T-helper 2 cell treated with Interferon-gamma antibody and Interleukin-4, amounts not matched to agents 100 ng/mL and 5 ng/mL, for 36 hours (primary cell): ENCODE results near the gene DSCAML1. TPM values are rescaled to one million over a fixed set of nuclear protein-coding genes. Genes with fewer than 3 reads are reported as not detected.

ENCODE experiments used
- intact Hi-C: fragments of 100-400 bp; cut with micrococcal nuclease; formaldehyde crosslinking; loops from one replicate; pipeline ENCODE4 v1.15.1; 2023
- total RNA-seq: library from RNA; stranded (reverse); gene quantifications from 2 replicates; pipeline ENCODE4 v1.2.3, GENCODE V29; 2022

Gene DSCAML1
- total RNA-seq, 1 donor from 2014 or later = 0.05 TPM

DNA sequence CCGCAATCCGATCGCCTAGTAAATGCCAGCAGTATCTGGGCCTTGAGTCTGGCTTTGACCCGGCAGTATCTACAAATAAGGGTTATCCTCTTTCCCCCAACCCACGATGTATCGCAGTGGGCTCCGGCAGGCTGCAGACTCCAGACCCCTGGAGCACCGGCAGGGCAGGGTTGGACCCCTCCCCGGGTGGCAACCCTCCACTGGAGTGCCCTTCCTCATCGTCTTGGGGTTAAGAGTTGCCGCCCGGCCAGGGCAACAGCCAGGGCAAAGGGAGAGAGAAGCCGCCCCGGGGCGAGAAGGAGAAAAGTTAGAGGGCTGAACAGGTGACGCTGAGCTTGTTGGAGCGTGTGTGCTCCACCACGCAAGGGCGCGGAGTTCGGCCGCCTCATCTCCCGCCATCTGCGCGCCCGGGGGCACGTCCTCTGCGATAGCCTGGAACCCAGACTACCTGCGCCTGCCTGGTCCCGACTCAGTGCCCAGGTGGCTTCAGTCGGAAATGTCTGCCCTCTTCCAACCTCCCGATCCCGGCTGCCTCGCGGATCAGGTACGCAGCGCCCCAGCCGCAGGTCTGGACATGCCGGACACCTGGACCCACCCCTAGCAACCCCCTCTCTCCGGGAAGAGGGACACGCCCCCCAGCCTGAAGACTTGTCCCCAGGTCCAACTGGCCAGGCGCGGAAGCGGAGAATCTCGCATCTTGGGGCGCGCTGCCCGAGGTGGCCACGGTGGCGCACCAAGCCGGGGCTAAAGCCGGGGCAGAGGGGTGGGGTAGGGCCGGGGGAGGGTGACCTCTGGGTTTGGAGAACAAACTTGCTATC, 1.2 kb downstream of the DSCAML1 start:
- intact Hi-C loops = no loop called here

DNA sequence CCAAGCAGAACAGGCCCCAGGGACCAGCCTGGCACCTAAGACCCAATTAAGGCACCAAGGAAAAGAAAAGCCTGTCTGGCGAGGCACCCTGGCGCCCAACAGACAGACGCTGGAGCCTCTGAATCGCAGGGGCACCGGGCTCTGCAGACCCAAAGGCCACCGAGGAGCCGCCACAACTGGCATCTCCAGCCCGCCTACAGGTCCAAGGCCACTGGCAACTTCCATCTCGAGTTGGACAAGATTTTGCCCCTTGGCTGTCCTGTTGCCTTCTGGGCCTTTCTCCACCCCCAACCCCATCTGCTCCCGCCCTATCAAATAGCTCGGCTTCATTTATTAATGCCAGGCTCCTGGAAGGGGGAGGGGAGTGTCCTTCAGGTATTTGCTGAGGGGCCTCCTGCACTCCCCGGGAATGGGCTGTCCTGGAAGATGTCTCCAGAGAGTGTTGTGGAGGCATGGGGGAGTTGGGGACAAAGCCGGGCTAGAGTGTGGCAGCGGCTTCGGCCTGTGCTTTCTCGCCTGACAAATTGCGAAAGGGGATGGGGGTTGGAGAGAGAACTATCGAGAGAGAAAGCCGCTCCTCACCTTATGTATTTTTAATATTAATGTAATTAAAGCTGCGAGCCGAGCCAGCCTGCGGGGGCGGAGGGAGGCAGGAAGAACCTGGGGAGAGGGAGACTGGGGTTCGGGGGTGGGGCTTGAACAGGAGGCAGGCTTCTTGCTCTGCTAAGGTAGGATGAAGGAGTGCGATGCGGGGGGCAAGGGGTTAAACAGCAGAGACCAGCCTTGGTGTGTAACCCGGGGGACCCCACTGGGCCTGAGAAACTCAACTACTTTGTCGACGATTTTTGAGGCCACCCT, 2.0 kb downstream of the DSCAML1 start:
- intact Hi-C loops = no loop called here

DNA sequence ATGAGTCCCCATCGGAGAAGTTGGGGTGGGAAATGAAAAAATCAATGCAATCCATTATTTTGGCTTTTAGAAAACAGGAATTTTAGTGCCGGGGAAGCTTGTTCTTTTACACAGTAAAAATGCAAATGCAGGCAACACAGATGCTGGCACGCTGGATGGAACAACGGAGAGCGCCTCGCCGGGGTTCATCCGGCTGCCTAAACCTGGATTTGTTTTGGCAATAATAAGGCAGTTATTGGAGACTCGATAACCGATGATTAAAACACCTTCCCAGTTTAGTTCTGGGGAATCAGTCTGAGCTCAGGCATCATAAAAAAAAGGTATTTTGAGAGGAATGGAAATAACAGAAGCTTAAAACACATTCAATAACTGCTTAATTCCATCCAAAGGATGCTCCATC, 2.9 kb downstream of the DSCAML1 start:
- intact Hi-C loops = no loop called here

DNA sequence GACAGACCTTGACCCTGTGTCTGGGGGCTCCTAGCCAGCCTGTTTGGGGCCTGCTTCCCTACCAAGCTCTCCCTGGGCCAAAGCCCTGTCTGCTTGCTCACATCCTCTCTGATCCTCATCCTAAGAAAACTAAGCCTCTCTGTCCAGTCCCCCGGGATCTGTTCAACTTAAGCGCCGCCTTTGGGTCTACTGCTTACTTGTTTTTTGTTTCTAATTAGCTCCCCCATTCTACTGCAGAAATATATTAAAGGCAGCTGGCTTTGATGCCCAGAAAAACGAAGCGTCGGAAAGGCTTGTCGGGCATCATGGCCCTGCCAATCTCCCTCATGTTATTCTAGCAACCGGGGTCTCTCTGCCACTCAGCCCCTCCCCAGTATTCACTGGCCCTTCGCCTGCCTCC, 3.4 kb downstream of the DSCAML1 start:
- intact Hi-C loops = no loop called here

DNA sequence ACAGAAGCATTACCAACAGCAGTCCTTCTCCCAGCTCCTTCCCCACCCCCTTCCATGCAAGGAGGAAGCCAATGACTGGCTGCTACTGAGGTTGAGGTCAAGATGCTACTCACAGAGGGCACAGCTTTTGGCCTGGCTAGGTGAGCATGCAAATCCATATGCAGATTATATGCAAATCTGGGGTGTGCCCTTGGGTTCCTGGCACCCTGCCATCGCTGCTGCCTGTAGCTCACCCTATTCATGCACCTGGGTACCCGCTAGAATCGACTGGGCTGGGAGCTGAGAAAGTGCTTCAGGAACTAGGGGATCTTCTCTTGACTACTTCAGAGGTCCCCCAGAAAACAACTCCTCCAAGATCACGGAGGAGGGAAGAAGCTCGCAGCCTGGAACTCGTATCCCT, 4.0 kb downstream of the DSCAML1 start:
- intact Hi-C loops = no loop called here

DNA sequence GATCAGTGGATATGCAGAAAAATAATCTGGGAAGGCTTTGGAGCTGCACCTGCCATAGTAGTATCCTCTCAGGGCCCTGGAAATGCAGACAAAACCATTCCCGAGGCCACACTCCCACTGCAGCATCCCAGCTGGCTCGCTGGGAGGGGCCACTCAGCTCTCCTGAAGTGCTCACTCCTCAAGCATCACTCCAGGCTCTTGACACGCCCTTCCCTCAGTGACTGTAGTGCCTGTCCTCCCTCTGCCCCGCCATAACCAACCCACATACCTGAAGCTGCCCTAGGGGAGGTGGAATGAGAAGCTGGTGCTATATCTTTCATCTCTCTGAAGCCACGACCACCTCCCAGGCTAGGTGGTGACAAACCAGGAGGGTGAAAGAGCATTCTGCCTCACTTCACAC, 4.8 kb downstream of the DSCAML1 start:
- intact Hi-C loops = no loop called here

DNA sequence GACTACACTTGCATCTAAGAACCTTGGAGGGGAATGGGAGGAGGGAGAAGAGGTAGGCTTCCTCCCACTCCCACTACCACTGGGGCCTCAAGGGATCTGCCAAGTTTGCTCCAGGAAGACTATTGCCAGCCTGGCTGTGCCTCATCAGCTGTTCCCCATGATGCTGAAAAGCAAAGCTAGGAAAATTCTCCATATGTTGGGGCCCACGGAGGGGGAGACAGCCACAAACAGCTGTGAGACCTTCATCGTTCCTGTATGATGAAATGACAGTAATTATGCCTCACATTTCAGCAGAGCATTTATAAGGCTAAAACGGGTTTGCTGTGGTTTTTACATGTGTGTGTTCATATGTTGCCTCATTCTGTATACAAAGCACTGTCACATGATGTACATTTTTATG, 6.7 kb downstream of the DSCAML1 start:
- intact Hi-C loops = no loop called here

DNA sequence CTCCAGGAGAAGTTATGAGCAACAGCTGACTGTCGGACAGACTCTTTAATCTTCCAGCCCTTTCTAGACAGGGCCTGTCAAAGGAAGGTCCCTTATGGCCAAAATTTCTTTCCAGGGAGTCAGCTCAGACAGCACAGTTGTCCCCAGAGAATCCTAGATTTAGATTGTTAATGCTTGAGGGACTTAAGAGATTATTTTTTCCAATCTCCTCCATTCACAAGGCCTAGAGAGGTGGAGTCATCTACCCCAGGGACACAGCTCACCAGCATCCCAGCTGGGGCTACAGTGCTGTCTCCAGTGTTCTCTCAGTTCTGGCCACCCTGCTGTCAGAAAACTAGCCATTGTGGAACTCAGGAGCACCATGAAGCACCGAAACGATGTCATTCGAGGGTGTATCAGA, 7.8 kb downstream of the DSCAML1 start:
- intact Hi-C loops = no loop called here

DNA sequence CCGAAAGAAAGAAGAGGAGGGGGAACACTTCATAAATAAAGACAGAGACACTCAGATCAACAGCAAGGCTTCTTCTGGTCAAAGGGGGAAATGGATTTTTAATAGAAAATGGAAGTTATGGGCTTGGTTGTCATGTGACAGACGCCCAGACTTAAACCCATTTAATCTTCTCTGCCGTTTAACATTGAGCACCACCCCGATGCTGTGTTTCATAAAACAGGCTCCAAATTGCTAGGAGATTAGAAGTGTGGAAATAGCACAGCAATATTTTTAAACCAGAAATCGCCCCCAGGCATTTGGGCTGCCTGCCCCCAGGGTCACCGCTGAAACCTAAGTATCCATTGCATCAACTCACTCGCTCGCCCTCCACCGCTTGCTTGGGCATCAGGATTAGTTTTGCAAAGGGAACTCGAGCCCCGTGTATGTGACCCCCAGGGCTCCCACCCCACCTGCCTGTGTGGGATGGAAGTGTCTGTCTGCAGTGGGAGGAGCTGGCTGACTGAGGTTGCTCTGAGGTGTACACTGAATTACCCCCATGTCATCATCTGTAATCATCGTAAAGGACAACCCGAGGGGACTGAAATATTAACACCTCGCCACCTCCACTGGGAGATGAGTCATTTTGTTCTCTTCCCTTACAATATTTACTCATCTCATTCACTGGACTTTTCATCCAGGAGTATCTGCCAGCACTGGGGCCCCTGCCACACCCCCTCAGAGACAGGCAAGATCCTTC, 10.7 kb downstream of the DSCAML1 start:
- intact Hi-C loops = no loop called here

DNA sequence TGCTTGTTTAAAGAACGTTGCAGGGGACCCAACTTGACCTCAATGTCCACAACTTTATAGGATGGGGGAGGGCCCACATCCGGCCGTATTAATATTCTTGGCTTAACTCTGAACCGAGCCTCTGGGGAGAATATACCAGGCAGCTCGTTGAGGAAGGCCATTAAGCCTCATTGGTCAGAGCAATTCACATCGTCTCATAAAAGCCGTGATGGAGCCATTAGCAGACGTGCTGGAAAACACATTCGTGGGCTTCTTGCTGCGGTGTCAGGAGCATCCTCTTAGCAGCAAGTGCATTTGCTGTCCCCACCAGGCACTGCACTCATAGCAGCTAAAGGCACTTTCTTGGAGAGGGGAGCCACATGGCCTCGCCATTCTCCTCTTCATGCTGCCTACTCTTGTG, 14.9 kb downstream of the DSCAML1 start:
- intact Hi-C loops = no loop called here

DNA sequence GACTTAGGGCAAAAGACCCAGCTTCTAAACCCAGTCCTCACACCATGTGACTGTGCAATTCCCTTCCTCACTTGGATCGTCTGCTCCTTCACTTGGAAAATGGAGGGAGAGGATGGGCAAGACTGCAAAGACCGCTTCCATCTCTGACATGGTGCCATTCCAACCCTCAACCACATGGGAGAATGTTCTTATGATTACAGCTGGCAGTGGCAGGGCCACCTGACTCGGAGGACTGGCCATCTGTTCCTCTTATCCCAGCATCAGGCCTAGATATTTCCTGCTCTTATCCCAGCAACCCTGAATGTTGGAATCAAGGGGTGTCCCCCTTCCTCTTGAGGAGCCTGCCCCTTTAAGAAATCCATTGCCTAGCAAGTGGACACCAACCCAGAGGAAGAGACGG, 15.4 kb downstream of the DSCAML1 start:
- intact Hi-C loops = no loop called here

DNA sequence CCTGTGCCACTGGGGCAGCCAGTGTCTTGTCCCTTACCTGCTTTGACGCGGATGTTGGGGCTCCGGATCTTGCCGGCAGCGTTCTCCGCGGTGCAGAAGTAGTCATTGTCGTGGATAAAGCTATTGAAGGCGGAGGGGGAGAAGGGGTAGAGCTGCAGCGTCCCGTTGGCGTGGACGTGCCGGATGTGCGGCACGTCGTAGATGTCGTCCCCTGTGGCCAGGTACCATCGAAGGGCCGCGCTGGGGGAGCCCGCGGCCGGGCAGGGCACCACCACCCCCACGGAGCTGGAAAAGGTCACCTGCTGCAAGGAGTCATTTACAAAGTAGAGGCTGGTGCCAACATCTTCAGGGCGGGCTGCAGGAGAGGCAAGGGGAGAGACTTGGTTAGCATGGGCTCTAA, 16.6 kb downstream of the DSCAML1 start:
- intact Hi-C loops = no loop called here

DNA sequence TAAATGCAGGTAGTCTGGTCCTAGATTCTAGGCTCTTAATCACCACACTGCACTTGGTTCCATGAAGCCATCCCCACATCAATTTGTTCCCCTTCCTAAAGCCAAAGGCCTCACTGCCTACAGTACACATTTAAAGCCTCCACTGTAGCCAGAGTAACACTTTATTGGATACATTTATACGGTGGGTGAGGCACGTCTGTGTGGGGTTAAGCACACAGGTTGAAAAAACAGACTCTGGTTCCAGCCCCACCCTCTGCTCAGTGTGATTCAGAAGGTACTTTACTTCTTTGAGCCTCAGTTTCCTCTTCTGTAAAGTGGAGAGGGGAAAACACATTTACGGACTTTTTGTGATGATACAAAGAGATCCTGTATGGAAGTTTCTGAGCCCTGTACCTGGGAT, 22.5 kb downstream of the DSCAML1 start:
- intact Hi-C loops = no loop called here

DNA sequence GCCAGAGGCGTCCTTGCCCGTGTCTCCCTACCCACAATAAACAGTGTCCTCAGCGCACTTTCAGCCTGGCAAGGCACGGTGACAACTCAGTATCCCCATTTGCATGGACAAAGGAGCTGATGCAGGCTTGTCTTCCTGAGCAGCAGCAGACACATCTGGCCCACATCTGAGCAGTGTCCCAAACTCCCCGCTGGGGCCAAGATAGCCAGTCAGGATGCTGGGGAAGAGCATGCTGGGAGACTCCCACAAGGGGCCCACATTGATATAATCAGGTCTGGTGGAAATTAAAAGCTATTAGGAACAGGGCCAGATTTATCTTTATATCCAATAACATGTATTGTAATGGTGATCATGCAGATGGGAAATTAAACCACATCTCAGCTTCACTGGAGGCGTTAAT, 24.7 kb downstream of the DSCAML1 start:
- intact Hi-C loops = no loop called here

DNA sequence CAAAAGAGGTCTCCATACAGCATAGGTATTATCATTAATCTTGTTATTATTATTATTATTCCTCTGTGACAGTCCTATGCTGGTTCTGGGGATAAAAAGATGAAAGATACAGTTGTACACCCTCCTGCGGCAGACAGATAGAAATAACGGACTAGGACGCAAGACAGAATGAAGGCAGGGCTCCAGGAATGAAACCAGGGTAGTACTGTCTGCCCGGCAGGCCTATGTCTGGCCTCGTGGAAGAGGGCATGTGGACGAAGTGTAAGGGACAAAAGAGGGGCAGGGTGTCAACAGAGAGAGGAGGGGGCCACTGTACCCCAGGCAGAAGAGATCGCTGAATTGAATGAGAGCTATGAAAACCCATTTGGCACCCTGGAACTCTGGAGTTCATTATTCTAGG, 25.2 kb downstream of the DSCAML1 start:
- intact Hi-C loops = no loop called here

DNA sequence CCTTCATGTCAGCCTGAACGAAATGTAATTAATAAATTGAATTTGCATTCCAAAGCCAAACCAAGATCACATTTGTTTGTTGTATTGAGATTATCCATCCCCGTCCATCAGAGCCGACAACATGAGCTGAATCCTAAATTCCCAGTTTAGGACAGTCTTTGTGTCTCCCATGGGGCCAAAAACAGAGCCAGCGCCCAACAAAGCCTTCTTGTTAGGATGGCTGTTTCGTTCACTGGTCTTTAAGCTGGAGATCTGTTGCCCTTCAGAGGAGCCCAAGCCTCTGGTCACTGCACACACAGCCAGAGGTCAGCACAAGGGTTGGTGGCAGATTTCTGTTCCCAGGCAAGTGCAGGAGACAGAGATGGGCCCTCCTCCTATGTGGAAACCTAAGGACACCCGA, 25.8 kb downstream of the DSCAML1 start:
- intact Hi-C loops = no loop called here

DNA sequence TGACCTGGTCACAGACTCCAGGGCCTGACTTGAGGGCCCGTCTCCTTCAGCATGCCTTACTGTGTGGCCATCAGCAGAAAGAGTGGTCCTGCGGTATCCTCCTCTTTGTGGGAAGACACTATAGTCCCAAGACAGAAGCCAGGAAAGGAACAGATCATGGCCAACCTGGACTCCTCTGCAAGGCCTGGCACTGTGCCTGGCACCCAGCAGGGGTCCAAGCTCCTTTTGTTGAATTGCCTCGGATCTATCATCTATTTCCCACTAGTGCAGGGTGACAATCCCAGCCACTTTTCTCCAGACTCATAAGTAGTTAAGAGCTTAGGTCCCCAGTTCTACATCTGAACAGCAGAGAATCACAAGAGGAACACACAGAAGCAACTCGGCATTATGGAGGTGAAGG, 27.0 kb downstream of the DSCAML1 start:
- intact Hi-C loops = no loop called here

DNA sequence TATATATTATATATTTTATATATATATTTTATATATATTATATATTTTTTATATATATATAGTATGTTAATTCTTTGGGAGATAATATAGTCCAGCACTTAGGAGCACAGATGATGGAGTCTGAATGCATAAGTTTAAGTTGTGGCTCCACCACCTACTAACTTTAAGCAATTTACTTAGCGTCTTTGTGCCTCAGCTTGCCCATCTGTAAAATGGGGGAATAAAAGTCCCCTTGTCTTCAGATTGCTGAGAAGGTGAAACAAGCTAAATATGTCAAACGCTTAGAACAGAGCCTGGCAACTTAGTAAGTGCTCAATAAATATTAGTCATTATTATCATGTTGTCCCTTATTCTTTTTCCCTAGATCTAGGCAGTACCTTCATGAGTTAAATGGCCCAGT, 27.5 kb downstream of the DSCAML1 start:
- intact Hi-C loops = no loop called here

DNA sequence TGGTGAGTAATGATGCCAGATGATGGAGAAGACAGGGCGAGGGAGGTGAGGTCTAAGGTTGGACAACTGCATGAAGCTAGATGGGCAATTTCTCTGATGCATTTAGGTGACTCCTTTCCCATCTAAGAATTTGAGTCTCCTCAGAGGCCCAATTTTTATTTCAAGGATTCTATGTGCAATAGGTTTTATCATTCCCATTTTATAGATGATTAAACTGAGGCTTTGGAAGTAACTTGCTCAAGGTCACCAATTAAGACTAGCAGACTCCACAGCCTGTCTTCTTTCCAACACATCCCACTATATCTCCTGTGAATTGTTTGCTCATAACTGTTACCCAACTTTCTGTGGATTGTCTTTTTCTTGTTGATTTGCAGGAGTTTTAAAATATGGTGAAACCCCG, 28.5 kb downstream of the DSCAML1 start:
- intact Hi-C loops = no loop called here

DNA sequence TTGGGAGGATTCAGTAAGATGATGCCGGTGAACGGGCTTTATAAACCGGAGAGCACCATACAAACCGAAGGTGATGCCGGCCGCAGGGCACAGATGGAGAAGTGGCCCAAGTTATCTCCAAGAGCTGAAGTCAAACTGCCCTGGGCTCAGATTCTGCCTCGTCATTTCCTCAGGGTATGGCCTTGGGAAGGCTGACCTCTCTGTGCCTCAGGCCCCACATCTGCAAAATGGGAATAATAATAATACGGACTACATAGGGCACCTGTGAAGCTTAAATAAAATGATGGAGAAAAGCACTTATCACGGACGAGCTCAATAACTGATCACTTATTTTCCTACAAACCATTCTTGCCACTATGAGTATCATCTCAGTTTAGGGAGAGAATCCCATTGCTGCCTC, 29.9 kb downstream of the DSCAML1 start:
- intact Hi-C loops = no loop called here

DNA sequence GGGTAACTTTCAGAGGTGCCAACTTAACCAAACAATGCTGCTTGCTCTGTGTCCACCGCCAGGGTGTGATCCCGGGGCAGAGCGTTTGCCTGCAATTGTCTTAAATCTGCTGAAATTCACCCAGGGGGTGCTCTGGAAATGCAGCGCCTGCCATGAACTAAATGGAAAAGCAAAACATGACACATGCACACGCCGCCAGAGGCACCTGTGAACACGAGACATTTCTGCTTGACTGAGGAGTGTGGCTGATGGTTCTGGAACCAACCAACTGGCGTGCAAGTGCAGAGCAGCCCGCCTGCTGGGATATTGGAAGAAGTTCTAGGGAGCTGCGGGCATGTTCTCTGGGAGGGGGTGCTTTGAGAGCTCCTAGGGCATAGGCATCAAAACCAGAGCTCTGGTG, 30.4 kb downstream of the DSCAML1 start:
- intact Hi-C loops = no loop called here

DNA sequence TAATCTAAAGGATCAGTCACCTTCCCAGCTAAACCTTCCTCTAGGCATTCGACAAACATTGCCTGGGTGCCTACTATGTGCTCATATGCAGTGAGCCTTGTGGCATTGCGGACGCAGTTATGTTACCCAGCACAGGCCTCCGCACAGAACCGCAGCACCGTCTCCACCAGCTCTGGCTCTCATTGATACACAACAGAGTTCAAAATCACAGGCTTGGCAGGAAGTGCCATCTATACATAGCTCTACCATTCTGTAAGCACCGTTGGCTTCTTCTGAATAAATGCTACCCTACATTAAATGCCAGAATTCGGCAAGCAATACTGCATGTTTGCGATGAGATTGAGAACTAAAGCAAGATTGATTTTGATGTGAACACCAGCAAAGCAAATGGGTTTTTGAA, 31.0 kb downstream of the DSCAML1 start:
- intact Hi-C loops = no loop called here
